HS-27A (cell line): ENCODE measurements around the gene NFKBIZ.
A peak's percentile ranks its signal among the peaks of the same experiment; 100 is the strongest.
"Not testable (repeated sequence)": the region's sequence is repeated elsewhere in the genome, so short reads cannot be mapped to it uniquely, and the experiment has no call there.

ENCODE experiments used
- DNase-seq: peaks from one replicate; pipeline ENCODE4 v3.0.0-alpha.2; 2012; ENCODE audit warnings: low read depth, missing footprints

Gene NFKBIZ

DNA sequence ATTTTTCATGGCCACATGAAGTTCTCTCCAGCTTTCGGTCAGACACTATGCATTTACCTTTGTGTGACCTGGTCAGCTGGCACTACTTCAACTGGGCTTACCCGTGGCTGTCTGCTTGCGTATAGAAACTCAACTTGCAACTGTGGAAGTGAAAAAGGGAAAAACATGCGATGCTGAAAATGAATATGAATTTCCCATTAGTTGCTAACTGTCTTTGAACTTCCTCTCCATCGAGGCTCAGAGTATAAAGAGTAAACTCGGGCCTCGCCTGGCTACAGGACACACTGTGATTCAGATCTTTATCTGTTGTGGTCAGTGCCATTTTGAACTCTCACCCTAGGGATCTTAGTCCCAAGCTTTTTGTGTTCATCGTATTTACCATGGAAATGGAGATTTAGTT lies 26.8 kb downstream of the NFKBIZ start:
- DNase-seq = no peak

DNA sequence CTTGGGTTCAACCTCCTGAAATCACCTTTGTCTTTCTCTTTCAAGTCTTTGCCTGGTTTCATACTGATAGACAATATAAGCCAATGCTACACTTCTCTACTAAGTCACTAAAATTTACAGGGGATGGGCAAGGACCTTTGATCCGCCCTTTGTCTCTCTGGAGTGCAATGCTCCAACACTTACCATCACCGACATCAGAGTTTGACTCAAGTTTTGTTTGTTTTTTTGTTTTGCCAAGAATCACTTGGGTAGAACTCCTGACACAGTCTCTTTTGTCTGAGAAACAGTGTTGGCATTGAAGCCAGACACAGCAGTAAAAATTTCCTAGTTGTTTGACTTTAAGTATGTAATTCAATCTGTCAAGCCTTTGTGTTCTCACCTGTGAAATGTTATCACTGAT lies 29.3 kb downstream of the NFKBIZ start:
- DNase-seq = no peak

DNA sequence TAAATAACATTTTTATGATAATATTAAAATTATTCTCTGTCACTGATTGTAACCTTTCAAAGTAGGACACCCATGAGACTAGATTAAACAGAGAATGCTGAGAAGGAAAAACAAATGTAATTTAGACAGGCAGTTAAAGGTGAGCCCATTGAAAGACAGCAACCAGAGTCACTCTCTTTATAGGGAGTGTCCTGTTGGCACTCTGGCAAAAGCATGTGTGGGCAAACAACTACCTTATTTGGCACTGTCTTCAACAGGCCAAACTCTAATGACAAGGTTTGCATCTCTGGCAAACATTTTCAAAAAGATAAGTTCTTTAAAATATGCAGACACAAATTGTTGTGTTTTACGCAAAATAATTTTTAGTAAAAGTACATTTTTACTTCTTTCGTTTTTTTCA lies 29.8 kb downstream of the NFKBIZ start:
- DNase-seq = no peak

DNA sequence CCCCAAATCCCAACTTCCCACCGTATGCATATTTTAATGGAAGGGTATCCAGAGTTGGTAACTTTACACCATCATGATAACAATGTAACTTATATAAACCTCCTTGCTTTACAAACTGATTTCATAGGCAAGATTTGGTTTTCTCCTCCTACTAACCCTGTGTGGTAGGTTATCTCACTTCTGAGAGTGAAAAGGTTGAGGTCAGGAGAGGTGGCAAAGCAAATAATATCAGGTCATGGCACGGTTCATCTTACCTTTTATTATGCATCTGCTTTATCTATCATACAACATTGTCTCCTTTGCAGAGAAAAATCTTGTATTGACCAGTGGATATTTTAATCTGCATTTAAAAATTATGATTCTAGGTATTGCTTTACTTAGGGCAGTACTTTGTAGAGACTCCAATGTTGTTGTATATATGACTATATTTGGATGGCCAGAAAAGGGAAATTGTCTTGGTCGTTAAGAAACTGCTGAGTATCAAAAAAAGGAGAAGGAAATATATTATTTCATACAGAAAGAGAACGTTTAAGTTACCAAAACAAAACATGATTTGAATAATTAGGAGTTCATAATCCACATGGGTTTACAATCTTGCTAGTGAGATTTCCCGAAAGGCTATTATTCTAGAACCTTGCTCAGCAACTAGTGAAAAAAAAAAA lies 30.4 kb downstream of the NFKBIZ start:
- no peak for DNase-seq

DNA sequence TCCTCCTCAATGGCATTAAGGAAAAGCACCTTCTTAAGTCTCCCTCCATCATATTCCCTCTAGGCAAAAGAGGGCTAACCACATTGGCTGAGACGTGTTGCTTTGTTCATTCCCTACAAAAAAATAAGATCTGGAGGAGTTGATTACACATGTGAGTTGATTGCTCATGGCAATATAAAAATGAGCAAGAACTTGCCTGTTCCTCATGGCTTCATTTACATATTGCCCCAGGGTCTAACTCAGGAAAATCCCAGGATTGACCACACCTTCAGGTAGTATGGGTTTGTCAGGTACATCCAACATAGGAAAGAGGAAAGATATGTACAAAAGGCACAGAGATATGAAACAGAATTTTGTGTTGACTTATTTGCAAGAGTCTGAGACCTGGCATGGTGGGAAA lies 35.5 kb downstream of the NFKBIZ start:
- no peak for DNase-seq

DNA sequence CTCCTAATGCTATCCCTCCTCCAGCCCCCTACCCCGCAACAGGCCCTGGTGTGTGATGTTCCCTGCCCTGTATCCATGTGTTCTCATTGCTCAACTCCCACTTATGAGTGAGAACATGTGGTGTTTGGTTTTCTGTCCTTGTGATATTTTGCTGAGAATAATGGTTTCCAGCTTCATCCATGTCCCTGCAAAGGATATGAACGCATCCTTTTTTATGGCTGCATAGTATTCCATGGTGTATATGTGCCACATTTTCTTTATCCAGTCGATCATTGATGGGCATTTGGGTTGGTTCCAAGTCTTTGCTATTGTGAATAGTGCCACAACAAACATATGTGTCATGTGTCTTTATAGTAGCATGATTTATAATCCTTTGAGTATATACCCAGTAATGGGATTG lies 36.3 kb downstream of the NFKBIZ start:
- not testable (repeated sequence) for DNase-seq

DNA sequence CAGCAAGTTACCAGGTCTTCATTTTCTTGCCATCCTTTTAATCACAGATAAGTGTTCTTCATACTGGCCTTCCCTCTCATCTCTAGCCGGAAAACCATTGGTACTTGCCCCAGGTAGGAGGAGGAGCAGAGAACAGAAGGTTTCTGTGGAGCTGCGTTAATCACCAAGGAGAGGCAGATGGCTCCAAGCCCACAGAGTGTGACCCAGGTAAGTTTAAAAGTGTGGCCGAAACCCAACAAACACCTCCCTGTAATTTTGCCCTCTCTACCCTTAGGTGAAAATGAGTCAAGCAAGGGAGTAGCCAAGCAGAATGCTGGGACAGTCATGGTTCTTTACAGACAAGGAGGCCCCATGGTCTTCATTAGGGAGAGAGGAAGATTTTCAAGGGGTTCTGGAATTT lies 37.3 kb downstream of the NFKBIZ start:
- no peak for DNase-seq

DNA sequence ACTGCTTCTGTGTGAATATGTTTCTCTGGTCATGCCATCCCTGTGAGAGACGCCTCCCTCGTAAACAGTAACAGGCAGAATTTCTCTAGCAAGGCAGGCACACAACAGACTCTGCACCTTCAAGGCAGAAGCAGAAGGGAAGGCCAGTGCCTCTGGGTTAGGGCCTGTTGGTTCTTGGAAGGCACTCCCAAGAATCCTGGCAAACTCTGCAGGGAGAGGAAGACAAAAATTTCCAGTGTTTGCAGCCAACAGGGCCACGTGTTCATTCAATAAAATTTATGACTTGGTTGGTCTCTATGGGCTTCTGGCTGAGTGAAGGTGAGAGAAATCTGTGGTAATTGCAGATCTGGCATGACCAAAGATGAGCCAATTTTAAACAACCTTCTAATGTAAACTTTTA lies 39.3 kb downstream of the NFKBIZ start:
- DNase-seq = no peak

DNA sequence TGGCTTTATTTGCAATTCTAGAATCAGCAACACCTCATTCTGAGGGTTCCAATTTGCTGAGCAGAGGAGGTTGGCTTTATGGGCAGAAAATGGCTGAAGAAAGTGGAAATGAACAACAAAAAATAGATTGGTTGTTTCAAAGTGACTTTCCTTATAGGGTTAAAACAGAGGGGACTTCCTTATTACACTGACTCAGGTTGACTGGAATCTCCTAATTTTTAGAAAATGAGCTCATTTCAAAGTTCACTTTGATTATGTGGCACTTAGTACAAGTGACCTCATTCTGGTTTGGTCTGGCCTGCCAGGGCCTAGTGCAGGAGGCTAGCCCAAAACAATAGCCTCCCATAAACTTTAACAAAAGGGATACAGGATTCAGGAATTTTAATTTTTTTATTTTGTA lies 41.4 kb downstream of the NFKBIZ start:
- DNase-seq = peak; percentile 53

DNA sequence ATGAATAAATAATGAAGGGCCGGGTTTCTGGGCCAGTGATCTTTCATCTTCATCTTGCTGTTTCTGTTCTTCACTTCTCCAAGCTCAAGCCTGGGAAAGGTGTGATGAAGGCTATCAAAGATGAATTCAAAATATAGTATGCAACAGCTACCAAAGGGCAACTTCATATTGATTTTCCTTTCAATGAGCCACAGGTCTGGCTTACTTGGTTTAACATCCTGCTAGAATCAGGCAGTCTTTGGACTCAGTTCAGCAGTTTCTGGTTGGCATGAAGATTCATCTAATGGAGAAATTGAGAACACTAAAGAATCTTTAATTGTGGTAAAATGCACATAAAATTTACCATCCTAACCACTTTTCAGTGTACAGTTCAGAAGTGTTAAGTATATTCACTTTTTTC lies 43.3 kb downstream of the NFKBIZ start:
- DNase-seq = no peak

DNA sequence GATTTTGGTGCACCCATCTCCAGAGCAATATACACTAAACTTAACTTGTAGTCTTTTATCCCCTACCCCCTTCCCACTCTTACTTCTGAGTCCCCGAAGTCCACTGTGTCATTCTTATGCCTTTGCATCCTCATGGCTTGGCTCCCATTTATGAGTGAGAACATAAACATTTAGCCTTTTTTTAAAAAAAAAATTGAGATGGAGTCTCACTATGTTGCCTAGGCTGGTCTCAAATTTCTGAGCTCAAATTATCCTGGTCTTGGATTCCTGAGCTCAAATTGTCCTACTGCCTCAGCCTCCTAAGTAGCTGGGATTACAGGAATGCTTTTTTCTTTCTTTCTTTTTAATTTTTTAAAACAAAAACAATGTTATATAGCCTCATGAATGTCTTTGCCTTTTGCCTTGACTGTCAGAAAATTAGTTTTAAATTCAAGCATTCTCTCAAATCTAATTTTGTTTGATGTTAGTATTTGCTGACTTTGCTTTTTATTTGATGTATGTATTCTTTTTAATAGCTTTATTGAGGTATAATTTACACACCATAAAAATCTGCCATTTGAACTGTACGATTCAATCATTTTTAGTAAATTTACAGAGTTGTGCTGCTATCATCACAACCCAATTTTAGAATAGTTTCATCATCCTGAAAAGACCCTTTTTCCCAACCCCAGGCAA lies 46.9 kb downstream of the NFKBIZ start:
- DNase-seq = no peak

DNA sequence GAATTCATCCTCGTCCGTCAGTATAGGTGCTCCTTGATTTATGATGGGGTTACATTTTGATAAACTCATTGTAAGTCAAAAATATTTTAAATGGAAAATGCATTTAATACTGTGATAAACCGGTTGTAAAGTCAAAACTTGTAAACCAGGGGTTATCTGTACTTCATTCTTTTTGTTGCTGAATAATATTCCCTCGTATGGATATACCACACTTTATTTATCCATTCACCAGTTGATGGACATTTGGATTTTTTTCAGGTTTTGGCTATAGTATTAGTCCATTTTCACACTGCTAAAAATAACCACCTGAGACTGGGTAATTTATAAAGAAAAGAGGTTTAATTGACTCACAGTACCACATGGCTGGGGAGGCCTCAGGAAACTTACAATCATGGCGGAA lies 47.7 kb downstream of the NFKBIZ start:
- DNase-seq = no peak

DNA sequence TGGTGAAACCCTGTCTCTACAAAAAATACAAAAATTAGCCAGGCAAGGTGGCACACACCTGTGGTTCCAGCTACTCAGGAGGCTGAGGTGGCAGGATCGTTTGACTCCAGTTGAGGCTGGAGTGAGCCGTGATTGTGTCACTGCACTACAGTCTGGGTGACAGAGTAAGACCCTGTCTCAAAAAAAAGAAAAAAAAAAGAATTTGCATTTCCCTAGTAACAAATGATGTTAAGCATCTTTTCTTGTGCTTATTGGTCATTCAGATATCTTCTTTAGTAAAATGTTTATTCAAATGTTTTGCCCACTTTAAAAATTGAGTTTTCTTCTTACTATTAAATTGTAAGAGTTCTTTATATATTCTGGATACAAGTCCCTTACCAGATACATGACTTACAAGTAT lies 48.7 kb downstream of the NFKBIZ start:
- no peak for DNase-seq

DNA sequence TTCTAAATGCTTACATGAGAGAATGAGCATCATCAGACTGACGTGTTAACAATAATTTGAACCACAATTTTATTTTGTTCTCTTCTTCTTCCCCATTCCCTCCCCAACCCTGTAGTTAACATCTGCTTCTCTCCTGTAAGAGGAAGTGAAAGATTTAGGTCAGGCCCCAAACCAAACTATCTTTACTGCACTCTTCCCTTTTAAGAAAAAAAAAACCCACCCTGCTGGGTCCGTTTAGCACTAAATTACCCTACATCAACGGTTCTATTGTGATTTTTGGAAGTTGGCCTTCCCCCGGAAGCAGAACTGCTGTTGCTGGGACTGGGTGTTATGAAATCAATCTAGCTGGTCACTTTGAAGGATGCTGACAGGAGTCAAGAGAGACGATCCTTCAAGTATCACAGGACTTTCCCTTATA lies 49.4 kb downstream of the NFKBIZ start:
- no peak for DNase-seq

DNA sequence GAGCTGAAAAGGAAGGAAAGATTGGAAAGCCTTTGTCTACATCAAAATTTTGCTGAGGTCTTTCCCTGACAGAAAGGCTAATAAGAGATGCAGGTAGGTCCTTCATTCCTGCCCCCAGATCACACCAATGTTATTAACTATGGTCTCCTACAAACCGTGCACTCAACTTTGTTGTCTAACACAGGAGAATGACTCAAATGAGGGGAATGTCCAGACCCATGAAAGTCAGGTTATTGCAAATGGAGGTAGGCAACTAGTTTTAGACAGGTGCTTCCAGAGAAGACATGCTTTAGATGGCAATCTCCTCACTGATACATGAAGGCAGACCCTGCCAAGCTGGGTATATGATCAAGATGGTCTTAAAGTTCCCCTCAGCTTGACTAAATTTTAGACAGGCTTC lies 51.0 kb downstream of the NFKBIZ start:
- no peak for DNase-seq

DNA sequence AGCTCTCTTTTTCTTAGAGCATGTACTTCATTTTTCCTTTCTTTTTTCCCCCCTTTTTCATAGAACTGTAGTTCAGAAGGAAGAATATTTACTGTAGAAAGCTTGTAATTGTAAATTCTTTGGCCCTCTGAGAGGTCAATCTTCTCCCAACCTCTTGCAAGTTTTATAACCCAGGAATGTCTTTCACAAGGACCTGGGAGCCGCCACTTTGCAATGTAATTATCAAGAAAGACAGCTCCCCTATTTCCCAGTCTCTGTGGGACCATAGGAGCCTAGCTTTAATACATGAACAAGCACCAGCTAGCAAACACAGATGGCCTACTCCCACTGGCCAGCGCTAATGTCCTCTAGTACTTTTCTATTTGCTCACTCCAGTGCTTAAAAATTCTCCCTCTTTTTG lies 51.4 kb downstream of the NFKBIZ start:
- no peak for DNase-seq

DNA sequence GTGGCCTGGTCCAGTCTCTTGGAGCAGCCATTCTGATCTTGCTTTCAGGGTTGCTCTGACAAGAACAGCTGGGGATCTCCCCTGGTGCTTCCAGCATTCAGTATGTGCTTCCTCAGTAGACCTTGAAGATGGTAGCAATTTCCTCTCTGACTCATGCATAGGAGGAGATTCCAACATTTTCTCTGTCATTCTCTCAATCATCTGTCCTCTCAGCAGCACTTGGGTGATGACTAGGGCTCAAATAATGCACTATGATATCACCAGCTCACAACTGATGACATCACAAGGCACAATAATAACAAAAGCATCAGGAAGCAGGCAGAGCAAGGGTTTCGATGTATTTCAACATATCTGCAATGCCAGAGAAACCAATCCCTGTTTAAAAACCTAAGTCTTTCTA lies 52.7 kb downstream of the NFKBIZ start:
- DNase-seq = peak; percentile 86

DNA sequence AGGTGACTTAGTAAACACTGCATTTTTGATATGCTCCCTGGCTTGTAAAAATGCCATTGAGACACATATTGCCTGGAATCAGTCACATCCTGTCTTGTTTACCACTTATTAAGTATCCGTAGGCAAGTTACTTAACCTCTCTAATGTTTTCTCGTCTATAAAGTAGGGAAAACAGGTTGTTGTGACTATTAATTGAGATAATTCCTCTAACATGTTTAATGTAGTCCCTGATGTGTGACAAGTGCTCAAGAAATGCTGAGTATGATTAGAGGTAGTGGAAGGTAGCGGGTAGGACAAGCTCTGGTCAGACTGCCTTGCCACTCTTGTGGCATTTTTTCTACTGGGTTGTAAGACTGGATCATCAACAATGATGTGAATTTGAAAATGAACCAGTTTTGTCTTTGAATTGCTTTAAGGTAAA lies 54.1 kb downstream of the NFKBIZ start:
- no peak for DNase-seq

DNA sequence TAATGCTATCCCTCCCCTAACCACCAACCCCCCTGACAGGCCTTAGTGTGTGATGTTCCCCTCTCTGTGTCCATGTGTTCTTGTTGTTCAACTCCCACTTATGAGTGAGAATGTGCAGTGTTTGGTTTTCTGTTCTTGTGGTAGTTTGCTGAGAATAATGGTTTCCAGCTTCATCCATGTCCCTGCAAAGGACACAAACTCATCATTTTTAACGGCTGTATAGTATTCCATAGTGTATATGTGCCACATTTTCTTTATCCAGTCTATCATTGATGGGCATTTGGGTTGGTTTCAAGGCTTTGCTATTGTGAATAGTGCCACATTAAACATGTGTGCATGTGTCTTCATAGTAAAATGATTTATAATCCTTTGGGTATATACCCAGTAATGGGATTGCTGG lies 56.3 kb downstream of the NFKBIZ start:
- DNase-seq = not testable (repeated sequence)
